Measurements from ENCODE around the gene RASAL2. TPM values are rescaled to one million over a fixed set of nuclear protein-coding genes. Genes with fewer than 3 reads are reported as not detected.
A peak's percentile ranks its signal among the peaks of the same experiment; 100 is the strongest.

RASAL2 gene
- total and polyA plus RNA-seq, 2 of the 13 experiments (the other 11 are each of a cell fraction or from before 2014, with no cell fraction given) = 5.4 to 5.9 TPM

DNA sequence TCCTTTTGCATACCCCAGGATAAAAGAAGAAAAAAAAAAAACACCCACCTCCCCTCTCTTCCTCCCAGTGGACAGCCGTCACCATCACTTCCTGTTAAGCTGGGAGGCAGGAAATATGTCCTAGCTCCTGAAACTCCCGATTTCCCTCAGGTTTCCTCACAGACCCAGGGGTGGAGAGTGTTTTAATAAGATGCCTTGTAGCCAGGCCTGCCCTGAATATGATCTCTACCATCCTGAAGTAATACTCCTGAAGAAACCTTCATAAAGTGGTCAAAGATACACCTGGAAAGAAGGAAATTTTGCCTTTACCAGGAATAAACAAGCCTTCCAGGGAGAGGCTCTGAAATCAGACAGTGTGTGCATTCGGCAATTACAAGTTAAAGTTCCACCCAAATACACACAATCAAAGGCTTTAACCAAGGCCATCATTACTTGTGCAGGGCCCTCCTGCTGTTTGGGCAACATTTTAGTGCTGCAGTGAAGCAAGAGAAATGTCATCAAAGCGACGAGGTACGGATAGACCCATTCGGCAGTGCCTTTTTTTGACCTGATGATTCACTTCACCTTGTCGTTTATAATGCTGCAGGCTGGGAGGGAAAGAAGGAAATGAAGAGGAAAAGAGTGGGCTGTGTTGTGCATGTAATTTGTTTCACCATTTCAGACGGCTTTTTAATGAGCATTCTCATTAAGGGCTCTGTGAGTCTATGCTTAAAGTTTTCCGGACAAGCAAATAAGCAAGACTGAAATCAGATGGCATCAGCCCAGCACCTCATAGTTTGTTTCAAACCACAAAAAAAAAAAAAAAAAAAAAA is 41.0 kb upstream of the RASAL2 start (continued):
- TF ChIP-seq PBX3 (CRISPR knock-in tag; IDR thresholded peaks at IDR 0.05; ENCODE audit: borderline replicate concordance) (no peak), WIZ (CRISPR knock-in tag; IDR thresholded peaks at IDR 0.05) (no peak), ZNF672 (CRISPR knock-in tag; IDR thresholded peaks at IDR 0.05) (no peak), YEATS2 (CRISPR knock-in tag; IDR thresholded peaks at IDR 0.05; ENCODE audit: borderline replicate concordance) (peak; percentile 59; the same call in 1 of the 2 replicates), MTF2 (CRISPR knock-in tag; IDR thresholded peaks at IDR 0.05; ENCODE audit: borderline replicate concordance) (no peak), HMG20B (CRISPR knock-in tag; conservative IDR thresholded peaks at IDR 0.05) (peak; percentile 75; the same call in 1 of the 2 replicates), ZNF503 (CRISPR knock-in tag; IDR thresholded peaks at IDR 0.05) (peak; percentile 47; the same call in 1 of the 2 replicates), STAT6 (CRISPR knock-in tag; IDR thresholded peaks at IDR 0.05; ENCODE audit: borderline replicate concordance) (no peak; the same call in 1 of the 2 replicates), BHLHE40 (IDR thresholded peaks at IDR 0.05; ENCODE audit: low read length) (no peak), RBFOX2 (IDR thresholded peaks at IDR 0.05; ENCODE audit: low read depth, low read length) (no peak), ZNF251 (CRISPR knock-in tag; IDR thresholded peaks at IDR 0.05) (no peak), MTF1 (CRISPR knock-in tag; IDR thresholded peaks at IDR 0.05) (no peak), RAD51 (IDR thresholded peaks at IDR 0.05; ENCODE audit: borderline replicate concordance) (no peak)
- TF ChIP-seq, protein P1, sequence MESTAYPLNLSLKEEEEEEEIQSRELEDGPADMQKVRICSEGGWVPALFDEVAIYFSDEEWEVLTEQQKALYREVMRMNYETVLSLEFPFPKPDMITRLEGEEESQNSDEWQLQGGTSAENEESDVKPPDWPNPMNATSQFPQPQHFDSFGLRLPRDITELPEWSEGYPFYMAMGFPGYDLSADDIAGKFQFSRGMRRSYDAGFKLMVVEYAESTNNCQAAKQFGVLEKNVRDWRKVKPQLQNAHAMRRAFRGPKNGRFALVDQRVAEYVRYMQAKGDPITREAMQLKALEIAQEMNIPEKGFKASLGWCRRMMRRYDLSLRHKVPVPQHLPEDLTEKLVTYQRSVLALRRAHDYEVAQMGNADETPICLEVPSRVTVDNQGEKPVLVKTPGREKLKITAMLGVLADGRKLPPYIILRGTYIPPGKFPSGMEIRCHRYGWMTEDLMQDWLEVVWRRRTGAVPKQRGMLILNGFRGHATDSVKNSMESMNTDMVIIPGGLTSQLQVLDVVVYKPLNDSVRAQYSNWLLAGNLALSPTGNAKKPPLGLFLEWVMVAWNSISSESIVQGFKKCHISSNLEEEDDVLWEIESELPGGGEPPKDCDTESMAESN (CRISPR knock-in tag; conservative IDR thresholded peaks at IDR 0.05) = peak; percentile 76; the same call in 1 of the 2 replicates
- TF ChIP-seq, protein P2, sequence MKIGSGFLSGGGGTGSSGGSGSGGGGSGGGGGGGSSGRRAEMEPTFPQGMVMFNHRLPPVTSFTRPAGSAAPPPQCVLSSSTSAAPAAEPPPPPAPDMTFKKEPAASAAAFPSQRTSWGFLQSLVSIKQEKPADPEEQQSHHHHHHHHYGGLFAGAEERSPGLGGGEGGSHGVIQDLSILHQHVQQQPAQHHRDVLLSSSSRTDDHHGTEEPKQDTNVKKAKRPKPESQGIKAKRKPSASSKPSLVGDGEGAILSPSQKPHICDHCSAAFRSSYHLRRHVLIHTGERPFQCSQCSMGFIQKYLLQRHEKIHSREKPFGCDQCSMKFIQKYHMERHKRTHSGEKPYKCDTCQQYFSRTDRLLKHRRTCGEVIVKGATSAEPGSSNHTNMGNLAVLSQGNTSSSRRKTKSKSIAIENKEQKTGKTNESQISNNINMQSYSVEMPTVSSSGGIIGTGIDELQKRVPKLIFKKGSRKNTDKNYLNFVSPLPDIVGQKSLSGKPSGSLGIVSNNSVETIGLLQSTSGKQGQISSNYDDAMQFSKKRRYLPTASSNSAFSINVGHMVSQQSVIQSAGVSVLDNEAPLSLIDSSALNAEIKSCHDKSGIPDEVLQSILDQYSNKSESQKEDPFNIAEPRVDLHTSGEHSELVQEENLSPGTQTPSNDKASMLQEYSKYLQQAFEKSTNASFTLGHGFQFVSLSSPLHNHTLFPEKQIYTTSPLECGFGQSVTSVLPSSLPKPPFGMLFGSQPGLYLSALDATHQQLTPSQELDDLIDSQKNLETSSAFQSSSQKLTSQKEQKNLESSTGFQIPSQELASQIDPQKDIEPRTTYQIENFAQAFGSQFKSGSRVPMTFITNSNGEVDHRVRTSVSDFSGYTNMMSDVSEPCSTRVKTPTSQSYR (CRISPR knock-in tag; IDR thresholded peaks at IDR 0.05; ENCODE audit: borderline replicate concordance) = 0 out of 2 replicates have a peak, but pooled peaks have one; percentile 20

Measured in HepG2 (cell line).